Glomerular visceral epithelial cell (primary cell): Measurements from ENCODE around the gene DDX59.

ENCODE experiments used
- DNase-seq: peaks from one replicate; pipeline ENCODE4 v3.0.0-alpha.2; 2016; ENCODE audit errors: extremely low spot score

DDX59 gene

GRCh38 chr1:200629876-200630514, 39.7 kb downstream of the DDX59 start:
- no peak for DNase-seq

DNA sequence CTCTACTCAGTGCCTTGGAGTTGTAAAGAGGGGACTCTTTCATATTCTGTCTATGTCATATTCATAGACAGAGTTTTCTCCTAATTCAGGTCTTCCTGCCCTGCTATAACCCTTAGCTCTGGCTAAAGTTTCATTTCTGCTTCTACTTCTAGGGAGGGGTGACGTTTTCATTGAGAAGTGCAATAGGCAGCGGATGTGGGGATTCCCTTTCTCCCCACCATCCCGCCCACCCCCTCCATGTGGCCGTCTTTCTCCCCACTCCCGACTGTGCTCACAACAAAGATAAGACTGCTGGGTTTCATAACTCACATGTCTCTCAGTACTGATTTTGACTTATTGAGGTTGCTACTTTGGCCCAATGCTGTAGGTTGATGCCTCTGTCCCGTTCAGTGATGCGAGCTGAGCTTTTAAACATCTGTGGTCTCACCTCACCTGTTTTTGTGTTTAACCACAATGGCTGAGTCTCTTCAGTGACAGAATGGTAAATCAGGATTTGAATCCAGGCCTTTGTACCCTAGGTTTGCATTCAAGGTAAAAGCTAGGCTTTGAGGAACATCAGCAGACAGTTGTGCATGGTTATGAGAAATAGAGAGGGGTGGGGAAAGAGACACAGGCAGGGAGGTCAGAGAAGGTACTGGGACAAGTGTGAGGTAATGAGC, 41.4 kb downstream of the DDX59 start:
- no peak for DNase-seq

GRCh38 chr1:200627575-200628222, 42.0 kb downstream of the DDX59 start:
- no peak for DNase-seq

- DNase-seq = no peak
Measured at GRCh38 chr1:200626853-200627534, 42.7 kb downstream of the DDX59 start.

- peak; percentile 13 for DNase-seq
Measured at GRCh38 chr1:200625381-200625824, 44.3 kb downstream of the DDX59 start.

- no peak for DNase-seq
Measured at GRCh38 chr1:200624679-200625335, 44.9 kb downstream of the DDX59 start.

- DNase-seq = peak; percentile 92
Measured at GRCh38 chr1:200620273-200621131, 49.2 kb downstream of the DDX59 start, which contains the start of gene KIF14. TSS of gene KIF14 (minus strand) at chr1:200620751. CDS start at chr1:200618723, 2,028 bp downstream.

DNA sequence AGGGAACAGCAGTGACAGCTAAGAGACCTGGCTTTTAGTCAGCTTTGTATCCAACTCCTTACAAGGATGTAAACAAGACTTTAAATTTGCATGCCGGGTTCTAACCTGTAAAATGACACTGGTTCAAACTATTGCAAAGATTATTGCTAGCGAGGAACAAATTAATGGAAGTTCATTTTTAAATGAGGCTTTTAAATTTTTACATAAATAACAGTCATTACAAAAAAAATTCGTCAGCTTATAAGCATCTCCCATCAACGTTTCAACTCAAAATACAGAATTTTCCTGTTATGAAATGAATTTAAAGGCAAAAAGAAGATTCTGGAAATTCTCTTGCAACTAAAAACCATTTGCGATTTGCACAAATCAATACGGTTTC, 49.8 kb downstream of the DDX59 start:
- DNase-seq = no peak

GRCh38 chr1:200610846-200611245, 58.9 kb downstream of the DDX59 start:
- no peak for DNase-seq

GRCh38 chr1:200602632-200603031, 67.1 kb downstream of the DDX59 start:
- no peak for DNase-seq
